Hematopoietic multipotent progenitor cell treated with erythropoietin and hydrocortisone succinate and interleukin-3 and kit ligand, for 15 days (in vitro differentiated cells): ENCODE measurements around the gene DRG2.

Experiments used
- DNase-seq: peaks from one replicate; pipeline ENCODE4 v3.0.0-alpha.2; 2015; ENCODE audit warnings: low spot score

Gene DRG2

GRCh38 chr17:18143044-18143936 lies 55.5 kb downstream of the DRG2 start:
- no peak for DNase-seq

- no peak for DNase-seq
Observed at GRCh38 chr17:18144261-18144660, 56.5 kb downstream of the DRG2 start.

- DNase-seq, result no peak
Observed at GRCh38 chr17:18144855-18145254, 57.1 kb downstream of the DRG2 start.

GRCh38 chr17:18145811-18146210 lies 58.1 kb downstream of the DRG2 start:
- no peak for DNase-seq

- DNase-seq, result no peak
Observed at GRCh38 chr17:18146259-18146658, 58.5 kb downstream of the DRG2 start.

- no peak for DNase-seq
Observed at GRCh38 chr17:18146980-18147379, 59.2 kb downstream of the DRG2 start.

GRCh38 chr17:18148586-18148985 lies 60.8 kb downstream of the DRG2 start:
- no peak for DNase-seq

- DNase-seq, result no peak
Observed at GRCh38 chr17:18151290-18151689, 63.5 kb downstream of the DRG2 start.

GRCh38 chr17:18155179-18155578 lies 67.4 kb downstream of the DRG2 start:
- no peak for DNase-seq

- no peak for DNase-seq
Observed at GRCh38 chr17:18156171-18156975, 68.6 kb downstream of the DRG2 start.

- no peak for DNase-seq
Observed at GRCh38 chr17:18156976-18157280, 69.2 kb downstream of the DRG2 start.
